ENCODE results near the gene CYP1A1. TPM values are rescaled to one million over a fixed set of nuclear protein-coding genes. Genes with fewer than 3 reads are reported as not detected.

CYP1A1 gene
- not detected for polyA plus RNA-seq (ENCODE audit: low read depth in 6 of 6)

DNA sequence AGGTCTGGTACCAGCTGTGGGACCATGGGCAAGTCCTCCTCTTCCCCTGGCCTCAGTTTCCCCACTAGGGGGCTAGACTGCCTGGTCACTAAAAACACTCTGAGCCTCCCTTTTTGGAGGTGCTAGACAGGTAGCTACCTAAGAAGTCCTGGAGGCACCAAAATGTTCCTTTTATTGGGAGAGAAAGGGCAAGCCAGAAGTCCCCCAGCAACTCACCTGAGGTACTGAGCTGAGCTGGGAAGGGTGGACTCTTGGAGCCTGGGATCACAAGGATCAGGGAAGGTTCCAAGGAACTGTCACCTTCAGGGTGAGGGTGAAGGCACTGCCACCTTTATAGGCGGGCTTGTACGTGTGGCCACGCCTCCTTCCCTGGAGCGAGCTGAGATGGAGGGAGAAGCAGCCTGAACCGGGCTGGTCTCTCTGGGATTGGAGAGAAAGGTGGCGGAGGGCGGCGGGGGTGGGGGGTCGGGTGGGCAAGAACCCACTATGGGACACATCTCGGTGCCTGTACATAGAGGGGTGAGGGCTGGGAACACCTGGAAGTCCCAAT is at the start of gene CYP1A1:
CYP1A1 (minus strand) TSS at position 304 of the 550 bp plus-strand sequence. CDS start 2,431 bp downstream, outside the sequence.
- Mint-ChIP-seq H3K9me3 (no peaks in the 10 kb centered on the region), H3K27ac (peak within 1 kb of the TSS in 3 of 6 donors; percentile 25 to 74 (median 35)), H3K4me3 (peak within 1 kb of the TSS; percentile 63 to 86 (median 74)), H3K36me3 (peaks cover 0 to 4% of the 10 kb centered on the region in 2 donors), H3K4me1 (peaks cover 11 to 16% (median 16%) of the 10 kb centered on the region in 3 donors), H3K27me3 (peaks cover 38 to 56% (median 42%) of the 10 kb centered on the region in 3 donors)
- DNase-seq (no peak), ATAC-seq (ENCODE audit: low read depth in 2 of 2) (no peak)

DNA sequence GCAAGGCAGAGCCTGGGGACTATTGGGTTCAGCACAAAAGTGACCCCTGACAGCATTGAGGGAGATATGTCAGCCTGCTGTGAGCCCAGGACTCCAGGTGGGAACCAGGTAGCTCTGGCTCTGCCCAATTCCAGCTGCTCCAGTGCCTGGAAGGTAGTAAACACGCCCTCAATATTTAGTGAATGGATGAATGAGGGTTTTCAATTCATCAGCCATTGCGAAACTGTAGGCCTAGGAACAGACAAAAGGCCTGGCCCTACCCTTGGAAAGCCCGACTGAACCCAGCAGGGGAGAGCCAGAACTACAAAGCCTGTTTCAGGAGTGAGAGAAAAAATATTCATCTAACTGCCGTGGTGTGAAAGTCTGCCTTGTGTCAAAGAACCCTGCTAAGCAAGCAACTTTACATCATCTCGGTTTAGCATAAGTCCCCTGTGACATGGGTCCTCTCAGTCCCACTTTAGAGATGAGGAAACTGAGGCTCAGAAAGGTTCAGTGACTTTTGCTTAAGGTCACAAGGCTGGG is 48.5 kb upstream of the CYP1A1 start:
- Mint-ChIP-seq H3K4me3 (peak overlapping the region in 7 of 8 donors; percentile 12 to 95 (median 65)), H3K36me3 (no peaks in the 10 kb centered on the region), H3K9me3 (no peaks in the 10 kb centered on the region), H3K4me1 (peaks cover 62 to 86% (median 76%) of the 10 kb centered on the region in 3 donors), H3K27me3 (peaks cover 0 to 3% (median 2%) of the 10 kb centered on the region in 3 donors), H3K27ac (peak overlapping the region in 4 of 6 donors; percentile 4 to 100 (median 74))
- no peak for DNase-seq
- no peak for ATAC-seq (ENCODE audit: low read depth in 2 of 2)

DNA sequence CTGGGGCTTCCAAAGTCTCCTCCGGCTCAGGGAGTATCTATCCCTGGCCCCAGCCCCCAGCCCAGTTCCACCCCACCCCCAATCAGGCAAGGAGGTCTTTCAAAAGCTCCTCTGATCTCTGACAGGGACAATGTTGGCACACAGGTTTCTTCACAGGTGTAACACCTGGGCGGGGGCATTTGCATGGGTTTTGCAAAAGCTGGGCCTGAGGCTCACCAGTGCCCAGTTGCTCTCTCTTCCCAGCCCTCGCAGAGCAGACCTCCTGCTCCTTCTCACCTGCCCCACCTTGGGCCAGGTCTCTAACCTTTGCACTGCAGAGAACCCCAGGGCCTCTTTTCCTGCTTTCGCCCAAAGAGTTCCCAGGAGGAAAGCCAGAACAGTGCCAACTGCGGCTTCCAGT is 48.0 kb upstream of the CYP1A1 start:
- DNase-seq (no peak), ATAC-seq (ENCODE audit: low read depth in 2 of 2) (no peak)
- Mint-ChIP-seq H3K36me3 (no peaks in the 10 kb centered on the region), H3K9me3 (no peaks in the 10 kb centered on the region), H3K27ac (peak overlapping the region in 5 of 6 donors; percentile 4 to 100 (median 62)), H3K4me3 (peak overlapping the region in 7 of 8 donors; percentile 12 to 95 (median 65)), H3K27me3 (peaks cover 0 to 6% (median 5%) of the 10 kb centered on the region in 3 donors), H3K4me1 (peaks cover 60 to 85% (median 75%) of the 10 kb centered on the region in 3 donors)

DNA sequence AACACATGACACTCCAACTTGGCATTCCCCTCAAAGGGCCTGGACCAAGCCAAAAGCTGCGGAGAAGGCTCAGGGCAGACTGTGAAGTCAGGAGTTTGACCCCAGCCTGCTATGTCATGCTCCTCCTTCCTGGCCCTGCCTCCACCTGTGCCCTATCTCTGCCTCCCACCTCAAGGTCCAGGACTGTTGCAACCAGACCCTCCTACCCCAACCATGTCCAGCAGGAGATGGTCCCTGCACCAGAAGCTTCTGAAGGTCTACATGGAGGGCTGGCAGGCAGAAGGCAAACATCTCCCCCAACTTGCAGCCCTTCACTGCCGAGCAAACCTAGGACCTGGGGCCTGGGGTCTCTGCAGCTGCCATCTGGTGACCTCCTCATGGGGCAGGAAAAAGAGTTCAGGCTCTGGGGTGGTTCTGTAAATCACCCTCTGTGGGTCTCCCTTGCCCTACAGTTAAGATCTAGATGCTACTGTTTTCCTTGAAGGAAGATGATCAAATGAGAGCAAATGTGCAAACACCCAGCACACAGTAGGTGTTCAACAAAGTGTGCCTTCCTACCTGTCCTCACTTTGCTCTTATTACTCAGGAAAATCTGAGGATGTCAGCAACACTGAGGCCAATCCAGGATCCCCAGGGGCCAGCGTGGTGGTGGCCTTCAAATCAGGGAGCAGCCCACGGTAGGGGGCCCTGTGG is 45.0 kb upstream of the CYP1A1 start:
- peak overlapping the region in 2 of 6 donors; percentile 69 to 96 for H3K27ac Mint-ChIP-seq
- ATAC-seq (ENCODE audit: low read depth in 2 of 2): no peak

GRCh38 chr15:74769463-74770025 is 44.2 kb upstream of the CYP1A1 start:
- Mint-ChIP-seq H3K27ac (peak overlapping the region in 1 of 6 donors; percentile 21), H3K27me3 (peaks cover 0 to 9% (median 6%) of the 10 kb centered on the region in 3 donors), H3K4me3 (no peak overlapping the region), H3K36me3 (no peaks in the 10 kb centered on the region), H3K9me3 (no peaks in the 10 kb centered on the region), H3K4me1 (peaks cover 27 to 47% (median 44%) of the 10 kb centered on the region in 3 donors)
- DNase-seq: no peak
- no peak for ATAC-seq (ENCODE audit: low read depth in 2 of 2)

More for the DNA sequence above, 45.0 kb upstream of the CYP1A1 start:
- peaks cover 0 to 9% (median 6%) of the 10 kb centered on the region in 3 donors for H3K27me3 Mint-ChIP-seq
- H3K9me3 Mint-ChIP-seq: no peaks in the 10 kb centered on the region
- H3K4me1 Mint-ChIP-seq: peaks cover 34 to 55% (median 52%) of the 10 kb centered on the region in 3 donors
- no peak for DNase-seq
- peak overlapping the region in 1 of 8 donors; percentile 41 for H3K4me3 Mint-ChIP-seq
- no peaks in the 10 kb centered on the region for H3K36me3 Mint-ChIP-seq

GRCh38 chr15:74768771-74769342 is 43.5 kb upstream of the CYP1A1 start:
- Mint-ChIP-seq H3K27ac (peak overlapping the region in 3 of 6 donors; percentile 1 to 39 (median 1)), H3K9me3 (no peaks in the 10 kb centered on the region), H3K4me1 (peaks cover 24 to 40% (median 38%) of the 10 kb centered on the region in 3 donors), H3K36me3 (no peaks in the 10 kb centered on the region), H3K4me3 (peak overlapping the region in 3 of 8 donors; percentile 8 to 73 (median 39)), H3K27me3 (peaks cover 0 to 9% (median 6%) of the 10 kb centered on the region in 3 donors)
- DNase-seq: peak; percentile 48
- ATAC-seq (ENCODE audit: low read depth in 2 of 2): peak in 1 of 2 donors; percentile 27

DNA sequence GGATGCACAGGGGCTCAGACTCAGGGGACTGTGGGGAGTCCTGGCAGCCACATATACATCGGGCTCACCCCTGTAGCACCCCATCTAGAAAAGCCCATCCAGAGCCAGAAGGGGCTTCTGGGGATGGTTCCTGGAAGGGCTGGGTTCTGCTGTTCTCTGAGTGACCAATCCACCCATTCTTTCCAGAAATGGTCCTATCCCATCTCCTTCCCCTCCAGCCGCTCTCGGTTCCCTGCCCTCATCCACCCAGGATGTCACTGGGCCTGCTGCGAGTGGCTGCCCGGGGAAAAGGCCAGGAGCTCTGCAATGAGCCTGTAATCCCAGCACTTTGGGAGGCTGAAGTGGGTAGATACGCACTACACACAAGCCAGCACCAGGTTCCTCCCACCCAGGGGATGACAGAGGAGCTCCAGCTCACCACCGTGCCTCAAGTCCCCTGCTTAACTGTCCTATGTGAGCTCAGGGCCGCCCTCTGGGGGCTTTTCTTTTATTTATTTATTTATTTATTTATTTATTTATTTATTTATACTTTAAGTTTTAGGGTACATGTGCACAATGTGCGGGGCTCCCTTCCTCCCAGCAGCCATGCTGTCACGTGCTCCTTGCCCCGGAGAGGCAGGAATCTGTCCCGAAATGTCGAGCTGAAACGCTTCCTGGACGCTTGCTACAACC is 42.9 kb upstream of the CYP1A1 start:
- ATAC-seq (ENCODE audit: low read depth in 2 of 2) (no peak), DNase-seq (no peak)
- H3K4me1 Mint-ChIP-seq: peaks cover 17 to 34% (median 32%) of the 10 kb centered on the region in 3 donors
- H3K27ac Mint-ChIP-seq: peak overlapping the region in 2 of 6 donors; percentile 1
- no peaks in the 10 kb centered on the region for H3K36me3 Mint-ChIP-seq
- peak overlapping the region in 2 of 8 donors; percentile 39 to 73 for H3K4me3 Mint-ChIP-seq
- H3K27me3 Mint-ChIP-seq: peaks cover 0 to 9% (median 7%) of the 10 kb centered on the region in 3 donors
- H3K9me3 Mint-ChIP-seq: no peaks in the 10 kb centered on the region

GRCh38 chr15:74767167-74768098 is 42.1 kb upstream of the CYP1A1 start:
- Mint-ChIP-seq H3K4me1 (peaks cover 9 to 28% (median 24%) of the 10 kb centered on the region in 3 donors), H3K27me3 (peaks cover 0 to 14% (median 9%) of the 10 kb centered on the region in 3 donors), H3K36me3 (no peaks in the 10 kb centered on the region), H3K27ac (no peak overlapping the region), H3K4me3 (no peak overlapping the region), H3K9me3 (no peaks in the 10 kb centered on the region)
- ATAC-seq (ENCODE audit: low read depth in 2 of 2): no peak
- DNase-seq: no peak

DNA sequence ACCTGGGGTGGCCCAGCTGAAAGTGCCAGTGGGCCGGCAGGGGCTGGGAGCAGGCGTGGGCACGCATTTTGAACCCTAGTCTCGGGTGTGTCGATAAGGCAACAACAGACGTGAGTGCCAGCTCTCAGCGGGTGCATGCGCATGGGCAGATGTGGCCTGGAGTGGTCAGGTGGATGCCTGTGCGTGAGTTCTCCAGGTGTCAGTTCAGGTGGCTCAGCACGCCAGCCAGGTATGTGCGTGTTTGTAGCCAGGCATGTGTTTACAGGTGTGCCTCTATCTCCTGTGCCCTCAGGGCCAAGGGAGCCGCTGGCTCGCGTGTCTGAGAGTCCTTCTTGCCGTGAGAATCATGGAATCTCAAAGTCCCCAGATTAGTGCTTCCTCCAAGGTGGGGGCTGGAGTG is 38.1 kb upstream of the CYP1A1 start:
- Mint-ChIP-seq H3K4me3 (no peak overlapping the region), H3K4me1 (peaks cover 0 to 2% (median 0%) of the 10 kb centered on the region in 3 donors), H3K36me3 (no peaks in the 10 kb centered on the region), H3K9me3 (no peaks in the 10 kb centered on the region), H3K27me3 (peaks cover 0 to 15% (median 9%) of the 10 kb centered on the region in 3 donors), H3K27ac (no peak overlapping the region)
- ATAC-seq (ENCODE audit: low read depth in 2 of 2) (no peak), DNase-seq (no peak)

GRCh38 chr15:74762791-74763150 is 37.4 kb upstream of the CYP1A1 start:
- H3K4me1 Mint-ChIP-seq: peaks cover 0 to 2% (median 0%) of the 10 kb centered on the region in 3 donors
- H3K9me3 Mint-ChIP-seq: no peaks in the 10 kb centered on the region
- peaks cover 0 to 15% (median 9%) of the 10 kb centered on the region in 3 donors for H3K27me3 Mint-ChIP-seq
- peak overlapping the region in 2 of 6 donors; percentile 47 to 64 for H3K27ac Mint-ChIP-seq
- H3K4me3 Mint-ChIP-seq: no peak overlapping the region
- no peak for DNase-seq
- ATAC-seq (ENCODE audit: low read depth in 2 of 2): no peak
- H3K36me3 Mint-ChIP-seq: no peaks in the 10 kb centered on the region

GRCh38 chr15:74758736-74759135 is 33.4 kb upstream of the CYP1A1 start:
- Mint-ChIP-seq H3K4me1 (peaks cover 0 to 2% (median 0%) of the 10 kb centered on the region in 3 donors), H3K9me3 (no peaks in the 10 kb centered on the region), H3K36me3 (no peaks in the 10 kb centered on the region), H3K4me3 (no peak overlapping the region), H3K27ac (no peak overlapping the region), H3K27me3 (peaks cover 5 to 15% (median 8%) of the 10 kb centered on the region in 3 donors)
- DNase-seq: no peak
- ATAC-seq (ENCODE audit: low read depth in 2 of 2): no peak
